HepG2 (cell line): Measurements from ENCODE around the gene RNASE4. TPM values are rescaled to one million over a fixed set of nuclear protein-coding genes. Genes with fewer than 3 reads are reported as not detected.

Source experiments
- AHR ChIP-seq: IDR thresholded peaks from 2 replicates; pipeline ENCODE4 v1.6.1; 2018; ENCODE audit warnings: missing genetic modification reagents, missing compliant biosample characterization
- AKAP8 ChIP-seq: sonication (generic); formaldehyde crosslinking; IDR thresholded peaks from 2 replicates; pipeline ENCODE4 v1.5.1; 2020; ENCODE audit warnings: mild to moderate bottlenecking, missing genetic modification reagents
- ATF4 ChIP-seq, 2 experiments: fragments of 450-650 bp in 1 of 2; sonication (generic) in 1 of 2; formaldehyde crosslinking; IDR thresholded peaks; 2 replicates each; pipeline versions ENCODE4 v1.5.0 to v1.8.0; 2020 to 2022; ENCODE audit warnings: mild to moderate bottlenecking in 1 of 2, missing genetic modification reagents in 1 of 2
- GABPB1 ChIP-seq: IDR thresholded peaks from 2 replicates; pipeline ENCODE4 v1.6.1; 2016; ENCODE audit warnings: mild to moderate bottlenecking, missing genetic modification reagents, moderate library complexity, missing compliant biosample characterization
- MAZ ChIP-seq, 2 experiments: sonication (generic) in 1 of 2; formaldehyde crosslinking in 1 of 2; IDR thresholded peaks; 2 replicates each; pipeline versions ENCODE4 v1.5.0 to v1.6.1; 2012 to 2020; ENCODE audit warnings: low read depth in 2 of 2, mild to moderate bottlenecking in 2 of 2, borderline replicate concordance in 1 of 2, improper control_type of control experiment in 1 of 2, low read length in 1 of 2, missing genetic modification reagents in 1 of 2, moderate library complexity in 1 of 2
- MED13 ChIP-seq: sonication (generic); formaldehyde crosslinking; IDR thresholded peaks from 2 replicates; pipeline ENCODE4 v1.5.0; 2020; ENCODE audit warnings: missing genetic modification reagents
- MTA1 ChIP-seq: sonication (generic); formaldehyde crosslinking; IDR thresholded peaks from 2 replicates; pipeline ENCODE4 v1.4.0; 2020; ENCODE audit warnings: missing genetic modification reagents, mild to moderate bottlenecking, borderline replicate concordance
- MXI1 ChIP-seq: IDR thresholded peaks from 3 replicates; pipeline ENCODE4 v1.6.1; 2012; ENCODE audit warnings: low read depth, low read length, inconsistent platforms, borderline replicate concordance
- NFYC ChIP-seq: IDR thresholded peaks from 2 replicates; pipeline ENCODE4 v1.6.1; 2016; ENCODE audit warnings: missing genetic modification reagents, missing compliant biosample characterization
- RFXANK ChIP-seq: IDR thresholded peaks from 2 replicates; pipeline ENCODE4 v1.6.1; 2016
- SIX4 ChIP-seq: sonication (generic); formaldehyde crosslinking; IDR thresholded peaks from 2 replicates; pipeline ENCODE4 v1.4.0; 2020; ENCODE audit warnings: missing genetic modification reagents
- SMYD3 ChIP-seq: sonication (generic); formaldehyde crosslinking; IDR thresholded peaks from 2 replicates; pipeline ENCODE4 v1.8.1; 2023; ENCODE audit warnings: mild to moderate bottlenecking, missing genetic modification reagents
- STAT5B ChIP-seq: sonication (generic); formaldehyde crosslinking; IDR thresholded peaks from 2 replicates; pipeline ENCODE4 v1.4.0; 2020; ENCODE audit warnings: missing genetic modification reagents
- SUZ12 ChIP-seq: fragments of 150-350 bp; IDR thresholded peaks from 2 replicates; pipeline ENCODE4 v1.6.1; 2014; ENCODE audit warnings: low read depth, low read length
- YY1 ChIP-seq: IDR thresholded peaks from 2 replicates; pipeline ENCODE4 v1.6.1; 2011; ENCODE audit warnings: low read length, low read depth, moderate library complexity, mild to moderate bottlenecking; ENCODE audit not compliant: insufficient read depth, insufficient replicate concordance
- ZBTB39 ChIP-seq: sonication (generic); formaldehyde crosslinking; IDR thresholded peaks from 2 replicates; pipeline ENCODE4 v1.5.0; 2020; ENCODE audit warnings: missing genetic modification reagents
- ZIK1 ChIP-seq: sonication (generic); formaldehyde crosslinking; IDR thresholded peaks from 2 replicates; pipeline ENCODE4 v1.5.0; 2020; ENCODE audit warnings: mild to moderate bottlenecking, low read depth, missing genetic modification reagents, borderline replicate concordance
- ZNF333 ChIP-seq: sonication (generic); formaldehyde crosslinking; IDR thresholded peaks from 2 replicates; pipeline ENCODE4 v1.4.0; 2020; ENCODE audit warnings: mild to moderate bottlenecking, missing genetic modification reagents, borderline replicate concordance
- ZNF510 ChIP-seq: sonication (generic); formaldehyde crosslinking; IDR thresholded peaks from 2 replicates; pipeline ENCODE4 v1.4.0; 2020; ENCODE audit warnings: low read depth, mild to moderate bottlenecking, missing genetic modification reagents
- ZNF652 ChIP-seq: IDR thresholded peaks from 2 replicates; pipeline ENCODE4 v1.6.1; 2016; ENCODE audit warnings: low read depth, borderline replicate concordance
- polyA plus RNA-seq, 8 experiments: library from polyadenylated mRNA; depleted of rRNA in 3 of 8; stranded (reverse) in 7 of 8; unstranded in 1 of 8; fragments of >200 nt; fragmentation: Illumina TruSeq in 4 of 8; extraction: Trizol in 4 of 8; gene quantifications; 2 replicates each; pipeline versions ENCODE4 v1.2.1 to v1.2.3, GENCODE V29; 2011 to 2016; ENCODE audit warnings: low read depth in 4 of 8, missing spikeins in 1 of 8, mixed read lengths in 1 of 8; ENCODE audit not compliant: insufficient read depth in 1 of 8
- total RNA-seq, 5 experiments: library from RNA; depleted of rRNA; stranded (reverse); fragments of >200 nt; fragmentation: Illumina TruSeq; extraction: Trizol; gene quantifications; 2 replicates each; pipeline ENCODE4 v1.2.3, GENCODE V29; 2016; ENCODE audit warnings: low read depth in 1 of 5
- TF ChIP-seq, protein P1 (sequence below): sonication (generic); formaldehyde crosslinking; IDR thresholded peaks from 2 replicates; pipeline ENCODE4 v1.8.1; 2023; ENCODE audit warnings: mild to moderate bottlenecking, missing genetic modification reagents
- TF ChIP-seq, protein P2 (sequence below): sonication (generic); formaldehyde crosslinking; IDR thresholded peaks from 2 replicates; pipeline ENCODE4 v1.4.0; 2020; ENCODE audit warnings: missing genetic modification reagents

RNASE4 gene
- total and polyA plus RNA-seq, 2 of the 13 experiments (the other 11 are each of a cell fraction or from before 2014, with no cell fraction given) = 109 to 983 TPM

DNA sequence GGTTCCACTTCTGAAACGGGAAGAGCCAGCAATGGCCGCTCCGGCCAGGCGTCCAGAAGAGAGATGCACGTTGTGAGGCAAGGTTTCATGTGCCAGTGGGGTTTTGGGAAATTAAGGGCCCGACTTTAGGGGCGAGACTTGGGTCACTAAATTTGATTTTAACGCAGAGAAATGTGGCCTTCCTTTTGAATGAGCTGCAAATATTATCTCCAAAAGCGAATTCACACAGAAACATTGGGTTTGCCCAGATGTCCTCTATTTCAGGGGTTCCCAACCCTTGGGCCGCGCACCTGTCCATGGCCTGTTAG lies 2.3 kb upstream of the RNASE4 start (continued):
- TF ChIP-seq MED13 (CRISPR knock-in tag) (0 out of 2 replicates have a peak, but pooled peaks have one; percentile 23), STAT5B (no peak), NFYC (CRISPR knock-in tag) (no peak), GABPB1 (CRISPR knock-in tag) (no peak), ATF4 (CRISPR knock-in tag; IDR thresholded peaks at IDR 0.05) (no peak), ZNF510 (CRISPR knock-in tag) (no peak), RFXANK (CRISPR knock-in tag) (no peak), MXI1 (no peak), ZBTB39 (CRISPR knock-in tag) (peak; percentile 62; the same call in 1 of the 2 replicates), ZNF333 (CRISPR knock-in tag) (no peak), SIX4 (CRISPR knock-in tag) (no peak), YY1 (peak; percentile 85), ZIK1 (0 out of 2 replicates have a peak, but pooled peaks have one; percentile 9), SMYD3 (CRISPR knock-in tag) (peak; percentile 59; the same call in 1 of the 2 replicates), MAZ (IDR thresholded peaks at IDR 0.05; ENCODE audit: borderline replicate concordance, low read depth, low read length) (no peak), MAZ (CRISPR knock-in tag; IDR thresholded peaks at IDR 0.05; ENCODE audit: low read depth) (0 out of 2 replicates have a peak, but pooled peaks have one; percentile 5), AHR (CRISPR knock-in tag) (no peak), ZNF652 (CRISPR knock-in tag) (no peak), SUZ12 (no peak), MTA1 (CRISPR knock-in tag) (no peak), AKAP8 (CRISPR knock-in tag) (no peak)
- TF ChIP-seq, protein P1, sequence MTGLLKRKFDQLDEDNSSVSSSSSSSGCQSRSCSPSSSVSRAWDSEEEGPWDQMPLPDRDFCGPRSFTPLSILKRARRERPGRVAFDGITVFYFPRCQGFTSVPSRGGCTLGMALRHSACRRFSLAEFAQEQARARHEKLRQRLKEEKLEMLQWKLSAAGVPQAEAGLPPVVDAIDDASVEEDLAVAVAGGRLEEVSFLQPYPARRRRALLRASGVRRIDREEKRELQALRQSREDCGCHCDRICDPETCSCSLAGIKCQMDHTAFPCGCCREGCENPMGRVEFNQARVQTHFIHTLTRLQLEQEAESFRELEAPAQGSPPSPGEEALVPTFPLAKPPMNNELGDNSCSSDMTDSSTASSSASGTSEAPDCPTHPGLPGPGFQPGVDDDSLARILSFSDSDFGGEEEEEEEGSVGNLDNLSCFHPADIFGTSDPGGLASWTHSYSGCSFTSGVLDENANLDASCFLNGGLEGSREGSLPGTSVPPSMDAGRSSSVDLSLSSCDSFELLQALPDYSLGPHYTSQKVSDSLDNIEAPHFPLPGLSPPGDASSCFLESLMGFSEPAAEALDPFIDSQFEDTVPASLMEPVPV = no peak
- TF ChIP-seq, protein P2, sequence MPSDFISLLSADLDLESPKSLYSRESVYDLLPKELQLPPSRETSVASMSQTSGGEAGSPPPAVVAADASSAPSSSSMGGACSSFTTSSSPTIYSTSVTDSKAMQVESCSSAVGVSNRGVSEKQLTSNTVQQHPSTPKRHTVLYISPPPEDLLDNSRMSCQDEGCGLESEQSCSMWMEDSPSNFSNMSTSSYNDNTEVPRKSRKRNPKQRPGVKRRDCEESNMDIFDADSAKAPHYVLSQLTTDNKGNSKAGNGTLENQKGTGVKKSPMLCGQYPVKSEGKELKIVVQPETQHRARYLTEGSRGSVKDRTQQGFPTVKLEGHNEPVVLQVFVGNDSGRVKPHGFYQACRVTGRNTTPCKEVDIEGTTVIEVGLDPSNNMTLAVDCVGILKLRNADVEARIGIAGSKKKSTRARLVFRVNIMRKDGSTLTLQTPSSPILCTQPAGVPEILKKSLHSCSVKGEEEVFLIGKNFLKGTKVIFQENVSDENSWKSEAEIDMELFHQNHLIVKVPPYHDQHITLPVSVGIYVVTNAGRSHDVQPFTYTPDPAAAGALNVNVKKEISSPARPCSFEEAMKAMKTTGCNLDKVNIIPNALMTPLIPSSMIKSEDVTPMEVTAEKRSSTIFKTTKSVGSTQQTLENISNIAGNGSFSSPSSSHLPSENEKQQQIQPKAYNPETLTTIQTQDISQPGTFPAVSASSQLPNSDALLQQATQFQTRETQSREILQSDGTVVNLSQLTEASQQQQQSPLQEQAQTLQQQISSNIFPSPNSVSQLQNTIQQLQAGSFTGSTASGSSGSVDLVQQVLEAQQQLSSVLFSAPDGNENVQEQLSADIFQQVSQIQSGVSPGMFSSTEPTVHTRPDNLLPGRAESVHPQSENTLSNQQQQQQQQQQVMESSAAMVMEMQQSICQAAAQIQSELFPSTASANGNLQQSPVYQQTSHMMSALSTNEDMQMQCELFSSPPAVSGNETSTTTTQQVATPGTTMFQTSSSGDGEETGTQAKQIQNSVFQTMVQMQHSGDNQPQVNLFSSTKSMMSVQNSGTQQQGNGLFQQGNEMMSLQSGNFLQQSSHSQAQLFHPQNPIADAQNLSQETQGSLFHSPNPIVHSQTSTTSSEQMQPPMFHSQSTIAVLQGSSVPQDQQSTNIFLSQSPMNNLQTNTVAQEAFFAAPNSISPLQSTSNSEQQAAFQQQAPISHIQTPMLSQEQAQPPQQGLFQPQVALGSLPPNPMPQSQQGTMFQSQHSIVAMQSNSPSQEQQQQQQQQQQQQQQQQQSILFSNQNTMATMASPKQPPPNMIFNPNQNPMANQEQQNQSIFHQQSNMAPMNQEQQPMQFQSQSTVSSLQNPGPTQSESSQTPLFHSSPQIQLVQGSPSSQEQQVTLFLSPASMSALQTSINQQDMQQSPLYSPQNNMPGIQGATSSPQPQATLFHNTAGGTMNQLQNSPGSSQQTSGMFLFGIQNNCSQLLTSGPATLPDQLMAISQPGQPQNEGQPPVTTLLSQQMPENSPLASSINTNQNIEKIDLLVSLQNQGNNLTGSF (CRISPR knock-in tag) = 0 out of 2 replicates have a peak, but pooled peaks have one; percentile 9
